Smooth muscle cell of trachea (primary cell): ENCODE results near the gene TMEM81. TPM values are rescaled to one million over a fixed set of nuclear protein-coding genes. Genes with fewer than 3 reads are reported as not detected.

Source experiments
- total RNA-seq: library from RNA; depleted of rRNA; stranded (reverse); fragments of >200 nt; gene quantifications from 2 replicates; pipeline ENCODE4 v1.2.1, GENCODE V29; 2014

The TMEM81 gene, protein sequence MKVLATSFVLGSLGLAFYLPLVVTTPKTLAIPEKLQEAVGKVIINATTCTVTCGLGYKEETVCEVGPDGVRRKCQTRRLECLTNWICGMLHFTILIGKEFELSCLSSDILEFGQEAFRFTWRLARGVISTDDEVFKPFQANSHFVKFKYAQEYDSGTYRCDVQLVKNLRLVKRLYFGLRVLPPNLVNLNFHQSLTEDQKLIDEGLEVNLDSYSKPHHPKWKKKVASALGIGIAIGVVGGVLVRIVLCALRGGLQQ
- total RNA-seq: 1.5 and 1.8 TPM in 2 replicates

DNA sequence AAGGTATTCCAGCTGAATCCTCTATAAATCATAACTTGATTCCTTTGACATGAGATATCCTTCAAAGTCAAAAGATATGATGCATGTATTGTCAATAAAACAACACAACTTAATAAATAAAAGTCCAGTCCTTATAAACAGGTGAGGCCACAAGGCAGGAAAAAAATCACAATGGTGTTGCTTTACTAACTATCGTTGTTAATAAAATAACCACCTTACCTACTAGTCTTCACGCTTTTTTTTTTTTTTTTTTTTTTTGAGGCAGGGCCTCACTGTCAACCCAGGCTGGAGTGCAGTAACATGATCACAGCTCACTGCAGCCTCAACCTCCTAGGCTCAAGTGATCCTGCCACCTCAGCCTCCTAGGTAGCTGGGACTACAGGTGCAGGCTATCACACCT is at the start of gene TMEM81:
TSS of gene TMEM81 (minus strand) at position 101 of the 400 bp plus-strand sequence. CDS start 140 bp downstream, outside the sequence.

GRCh38 chr1:205121660-205122488 is 37.6 kb upstream of the TMEM81 start, which contains the start of gene RBBP5:
RBBP5 (minus strand) TSS chr1:205121978; CDS start chr1:205121873, 105 bp downstream.

GRCh38 chr1:205042911-205043806 is 41.1 kb downstream of the TMEM81 start, which contains the start of gene CNTN2:
CNTN2 (plus strand) TSS chr1:205043212; CDS start chr1:205053186, 9,974 bp downstream.

Other genes starting within 250 kb of the TMEM81 start
- gene NFASC, start 213.6 kb downstream of the TMEM81 start, total RNA-seq: 19.1 and 49.0 TPM in 2 replicates
- gene CNTN2, start 41.2 kb downstream of the TMEM81 start, total RNA-seq: not detected in 2 replicates
- 18.9 and 19.7 TPM in 2 replicates for gene RBBP5, start 37.5 kb upstream of the TMEM81 start, total RNA-seq
- 35.2 and 38.4 TPM in 2 replicates for gene DSTYK, start 127.2 kb upstream of the TMEM81 start, total RNA-seq
- 5.2 and 6.1 TPM in 2 replicates for gene TMCC2, start 143.5 kb upstream of the TMEM81 start, total RNA-seq
- 0.87 and 2.8 TPM in 2 replicates for gene NUAK2, start 237.3 kb upstream of the TMEM81 start, total RNA-seq